Raji (cell line): ENCODE results near the gene CAB39L.

Source experiments
- POLR2A ChIP-seq: IDR thresholded peaks from 2 replicates; pipeline ENCODE4 v1.6.1; 2011; ENCODE audit warnings: low read depth, low read length, control low read depth; ENCODE audit not compliant: insufficient read depth

CAB39L gene

GRCh38 chr13:49388091-49388635 lies 55.7 kb downstream of the CAB39L start:
- TF ChIP-seq POLR2A: no peak

- no peak for TF ChIP-seq POLR2A
Measured at GRCh38 chr13:49386664-49387063, 57.2 kb downstream of the CAB39L start.

GRCh38 chr13:49376121-49376520 lies 67.7 kb downstream of the CAB39L start:
- TF ChIP-seq POLR2A: no peak

GRCh38 chr13:49374585-49375290 lies 69.1 kb downstream of the CAB39L start:
- no peak for TF ChIP-seq POLR2A

GRCh38 chr13:49373716-49374115 lies 70.1 kb downstream of the CAB39L start:
- no peak for TF ChIP-seq POLR2A

GRCh38 chr13:49371943-49372613 lies 71.8 kb downstream of the CAB39L start:
- TF ChIP-seq POLR2A: no peak

GRCh38 chr13:49370371-49370770 lies 73.5 kb downstream of the CAB39L start:
- no peak for TF ChIP-seq POLR2A

GRCh38 chr13:49369866-49370265 lies 74.0 kb downstream of the CAB39L start:
- TF ChIP-seq POLR2A: no peak

GRCh38 chr13:49368688-49369087 lies 75.2 kb downstream of the CAB39L start:
- TF ChIP-seq POLR2A: no peak

- no peak for TF ChIP-seq POLR2A
Measured at GRCh38 chr13:49367640-49368422, 76.0 kb downstream of the CAB39L start.

- no peak for TF ChIP-seq POLR2A
Measured at GRCh38 chr13:49366841-49367240, 77.0 kb downstream of the CAB39L start.

- TF ChIP-seq POLR2A: no peak
Measured at GRCh38 chr13:49357694-49358093, 86.2 kb downstream of the CAB39L start.

GRCh38 chr13:49356223-49356622 lies 87.6 kb downstream of the CAB39L start:
- no peak for TF ChIP-seq POLR2A

GRCh38 chr13:49354719-49355118 lies 89.1 kb downstream of the CAB39L start:
- TF ChIP-seq POLR2A: no peak

- no peak for TF ChIP-seq POLR2A
Measured at GRCh38 chr13:49353908-49354307, 90.0 kb downstream of the CAB39L start.

GRCh38 chr13:49351871-49352270 lies 92.0 kb downstream of the CAB39L start:
- TF ChIP-seq POLR2A: no peak

GRCh38 chr13:49348751-49349150 lies 95.1 kb downstream of the CAB39L start:
- no peak for TF ChIP-seq POLR2A
